Stimulated activated CD4-positive, alpha-beta T cell treated with anti-CD3 and anti-CD28 coated beads, Interleukin-2, amount 100 ng/mL, for 48 hours (primary cell): ENCODE data around the gene L3MBTL1.

Experiments used
- DNase-seq, 2 donors: peaks; one replicate each; pipeline ENCODE4 v3.0.0-alpha.2; 2020

L3MBTL1 gene

DNA sequence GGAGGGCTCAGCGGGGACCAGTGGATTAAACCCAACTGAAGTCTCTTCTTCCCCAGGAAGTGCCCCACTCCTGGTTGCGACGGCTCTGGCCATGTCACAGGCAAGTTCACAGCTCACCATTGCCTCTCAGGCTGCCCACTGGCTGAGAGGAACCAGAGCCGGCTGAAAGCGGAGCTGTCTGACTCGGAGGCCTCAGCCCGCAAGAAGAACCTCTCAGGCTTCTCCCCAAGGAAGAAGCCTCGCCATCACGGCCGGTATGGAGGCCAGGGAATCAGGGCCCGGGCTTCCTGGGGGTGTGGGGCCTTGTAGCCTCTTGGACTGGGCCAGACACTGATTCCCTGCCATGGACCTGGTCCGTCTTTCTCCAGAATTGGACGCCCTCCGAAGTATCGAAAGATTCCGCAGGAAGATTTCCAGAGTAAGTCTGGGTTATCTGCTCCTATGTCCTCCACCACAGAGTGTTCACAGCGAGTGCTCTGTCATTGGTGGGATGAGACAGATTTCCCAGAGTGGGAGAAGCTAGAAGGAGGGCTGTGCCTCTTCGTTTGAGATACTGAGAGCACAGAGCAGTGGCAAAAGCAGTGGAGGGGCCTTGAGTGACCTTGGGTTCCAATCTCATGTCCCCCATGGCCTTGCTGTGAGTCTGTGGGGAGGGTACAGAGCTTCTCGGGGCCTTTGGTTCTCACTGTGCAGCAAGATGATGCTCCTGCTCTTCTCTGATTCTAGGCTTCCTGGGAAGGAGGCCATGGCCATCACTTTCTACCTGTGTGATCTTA, 28.7 kb downstream of the L3MBTL1 start:
- DNase-seq, result no peak

DNA sequence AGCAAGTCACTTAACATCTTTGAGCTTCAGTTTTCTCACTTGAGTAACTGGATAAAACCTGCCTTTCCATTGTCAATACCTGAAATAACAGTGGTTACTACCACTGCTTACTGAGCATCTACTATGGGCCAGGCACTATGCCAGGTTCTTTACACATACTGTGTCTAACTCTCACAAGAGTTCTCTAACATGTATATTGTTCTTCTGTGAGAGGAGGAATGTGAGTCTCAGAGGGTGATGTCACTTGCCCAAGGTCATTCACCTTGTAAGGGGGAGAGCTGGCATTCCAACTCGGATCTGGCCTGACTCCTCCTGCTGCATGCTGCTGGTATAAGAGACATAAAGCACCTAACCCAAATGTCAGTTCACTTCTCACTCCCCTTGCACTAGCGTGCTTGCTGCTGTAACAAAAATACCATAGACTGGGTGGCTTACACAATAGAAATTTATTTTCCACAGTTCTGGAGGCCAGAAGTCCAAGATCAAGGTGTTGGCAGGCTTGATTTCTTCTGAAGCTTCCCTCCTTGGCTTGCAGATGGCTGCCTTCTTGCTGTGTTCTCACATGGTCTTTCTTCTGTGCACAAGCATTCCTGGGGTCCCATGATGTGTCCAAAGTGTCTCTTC, 29.4 kb downstream of the L3MBTL1 start:
- no peak for DNase-seq

DNA sequence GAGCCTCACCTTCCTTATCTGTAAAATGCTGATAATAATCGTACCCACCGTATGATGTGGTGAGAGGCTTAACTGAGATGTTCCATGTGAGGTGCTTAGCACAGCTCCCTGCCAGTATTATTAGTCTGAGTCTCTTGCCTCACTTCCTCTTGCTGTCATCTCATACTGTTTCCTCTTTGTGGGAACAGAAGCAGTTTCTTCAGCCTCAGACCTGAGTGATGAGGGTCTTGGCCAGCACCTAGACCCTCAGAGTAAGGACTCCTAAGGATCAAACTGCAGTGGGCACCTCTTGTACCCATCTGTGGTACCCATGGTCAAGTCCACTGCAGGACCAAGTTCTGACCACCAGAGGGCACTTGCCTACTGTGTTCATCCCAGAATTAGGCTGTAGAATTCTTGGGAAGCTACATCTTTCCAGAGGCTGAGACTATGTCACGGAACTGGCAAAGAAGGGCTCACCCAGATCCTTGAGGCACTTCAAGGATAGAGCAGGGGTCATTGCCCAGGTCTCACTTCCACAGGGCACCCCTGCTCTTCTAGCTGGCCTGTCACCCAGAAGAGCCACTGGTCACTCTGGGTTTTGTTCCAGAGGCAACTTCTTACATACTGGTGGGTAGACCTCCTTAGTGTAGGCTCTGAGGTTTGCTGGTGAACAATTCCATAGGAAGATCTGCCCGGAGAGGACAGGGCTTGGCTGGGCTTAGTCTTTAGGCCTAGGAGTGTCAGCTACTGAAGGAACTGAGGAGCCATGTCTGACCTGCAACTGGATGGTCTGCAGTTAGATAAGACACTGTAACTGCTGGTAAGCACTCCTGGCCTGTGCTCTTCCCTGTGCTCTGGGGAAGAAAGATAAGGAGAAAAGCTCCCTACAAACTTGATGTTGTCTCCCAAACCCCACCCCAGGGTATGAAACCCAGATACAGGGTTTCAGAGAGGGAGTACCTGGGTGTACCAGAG, 30.7 kb downstream of the L3MBTL1 start:
- peak; percentile 51 to 52 for DNase-seq

DNA sequence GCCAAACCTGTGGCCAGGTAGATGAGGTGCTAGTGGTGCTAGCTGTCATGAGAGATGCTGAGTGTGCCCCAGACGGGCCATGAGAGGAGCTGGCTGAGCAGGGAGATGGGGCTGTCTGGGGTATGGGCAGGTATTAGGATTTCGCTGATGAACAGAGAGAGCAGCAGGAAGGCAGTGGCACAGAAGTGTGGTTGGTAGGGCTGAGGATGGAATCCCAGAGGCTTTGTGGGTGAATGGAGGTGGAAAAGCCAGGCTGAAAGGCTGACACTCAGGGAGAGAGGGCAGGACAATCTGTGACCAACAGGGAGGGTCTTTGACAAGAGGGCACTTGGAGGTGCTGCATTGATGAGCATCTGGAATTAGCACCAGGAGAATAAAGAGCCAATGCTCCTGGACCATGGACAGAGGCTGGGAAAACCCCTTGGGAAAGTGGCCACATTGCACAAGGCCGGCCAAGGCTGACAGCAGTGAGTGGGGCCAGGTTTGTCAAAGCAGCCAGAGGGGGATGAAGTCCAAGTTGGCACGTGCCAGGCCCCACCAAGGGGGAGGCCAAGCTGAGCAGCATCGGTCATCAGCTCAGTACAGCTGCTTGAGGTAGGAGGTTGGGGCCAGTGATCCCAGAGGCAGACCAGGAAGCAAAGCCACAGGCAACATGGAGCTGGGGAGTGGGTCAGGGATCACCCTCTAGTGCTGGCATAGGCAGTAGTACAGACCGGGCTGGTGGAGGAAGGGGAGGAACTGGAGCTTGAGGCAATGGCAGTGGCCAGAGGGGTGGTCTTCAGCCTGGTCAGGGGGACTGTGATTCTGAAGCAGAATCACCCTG, 31.6 kb downstream of the L3MBTL1 start:
- no peak for DNase-seq

DNA sequence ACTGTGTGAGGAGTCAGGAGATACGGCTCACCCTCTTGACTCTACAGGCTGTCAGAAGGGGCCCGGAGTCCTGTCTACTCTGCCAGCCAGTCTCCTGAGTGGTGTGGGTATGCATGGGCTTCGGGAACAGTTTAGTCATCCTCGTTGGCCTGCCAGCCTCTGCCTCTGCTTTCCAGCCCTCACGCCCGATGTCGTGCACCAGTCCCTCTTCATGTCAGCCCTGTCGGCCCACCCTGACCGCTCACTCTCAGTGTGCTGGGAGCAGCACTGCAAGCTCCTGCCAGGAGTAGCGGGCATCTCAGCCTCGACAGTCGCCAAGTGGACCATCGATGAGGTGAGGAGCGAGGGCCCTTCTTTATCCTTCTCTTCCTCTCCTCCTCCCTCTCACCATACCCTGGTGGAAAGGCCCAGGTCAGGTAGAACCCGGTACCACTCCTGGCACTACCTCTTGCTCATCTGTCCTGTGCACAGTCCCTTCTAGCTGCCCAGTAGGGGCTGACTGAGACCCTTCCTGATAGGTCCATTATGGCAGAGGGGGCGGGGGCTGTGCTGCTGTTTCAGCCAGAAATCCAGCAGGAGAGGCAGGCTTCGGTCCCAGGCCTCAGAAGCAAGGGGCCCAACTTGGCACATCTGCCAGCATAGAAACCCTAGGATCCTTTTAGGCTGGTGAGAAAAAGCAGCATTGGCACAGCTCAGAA, 32.6 kb downstream of the L3MBTL1 start:
- no peak for DNase-seq

DNA sequence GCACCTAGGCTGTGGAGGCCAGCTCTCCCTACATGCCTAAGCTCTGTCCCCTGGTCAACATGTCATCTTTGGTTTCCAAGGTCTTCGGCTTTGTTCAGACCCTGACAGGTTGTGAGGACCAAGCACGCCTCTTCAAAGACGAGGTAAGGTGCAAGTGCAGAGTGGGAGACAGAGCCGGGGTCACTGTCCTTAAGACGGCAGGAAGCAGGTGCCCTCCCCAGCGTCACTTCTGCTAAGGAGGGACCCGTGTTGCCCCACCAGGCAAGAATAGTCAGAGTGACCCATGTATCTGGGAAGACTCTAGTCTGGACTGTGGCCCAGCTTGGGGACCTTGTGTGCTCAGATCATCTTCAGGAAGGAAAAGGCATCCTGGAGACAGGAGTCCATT, 33.2 kb downstream of the L3MBTL1 start:
- DNase-seq, result no peak

DNA sequence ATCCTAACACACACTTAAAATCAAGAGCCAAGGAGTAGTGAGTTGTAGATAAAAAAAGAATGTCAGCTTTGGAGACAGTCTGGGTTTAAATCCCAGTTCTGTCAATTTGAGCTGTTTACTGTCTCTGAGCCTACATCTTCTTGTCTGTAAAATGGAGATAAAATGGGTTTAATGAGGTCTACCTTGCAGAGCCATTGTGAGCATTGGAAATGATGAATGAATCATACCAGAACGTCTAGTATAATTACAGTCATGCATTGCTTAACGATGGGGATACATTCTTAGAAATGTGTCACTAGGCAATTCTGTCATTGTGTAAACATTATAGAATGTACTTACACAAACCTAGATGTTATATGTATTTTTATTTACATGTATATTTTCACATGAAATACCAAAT, 33.7 kb downstream of the L3MBTL1 start:
- DNase-seq, result no peak

DNA sequence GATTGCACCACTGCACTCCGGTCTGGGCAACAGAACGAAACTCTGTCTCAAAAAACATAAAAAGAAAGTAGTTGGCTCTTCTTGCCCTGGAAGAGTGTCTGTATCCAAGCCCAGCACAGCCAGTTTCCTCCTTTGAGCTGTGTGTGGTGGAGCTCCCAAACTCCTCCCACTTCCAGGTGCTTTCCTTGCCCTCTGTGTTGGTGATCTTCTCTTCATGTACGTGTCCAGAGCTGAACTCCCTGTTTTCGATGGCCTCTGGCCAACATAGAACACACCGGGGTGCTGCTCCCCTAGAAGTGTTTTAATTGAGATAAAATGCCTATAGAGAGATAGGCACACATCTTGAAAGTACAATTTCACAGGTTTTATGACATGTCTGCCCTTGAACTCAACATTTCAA, 34.7 kb downstream of the L3MBTL1 start:
- no peak for DNase-seq

DNA sequence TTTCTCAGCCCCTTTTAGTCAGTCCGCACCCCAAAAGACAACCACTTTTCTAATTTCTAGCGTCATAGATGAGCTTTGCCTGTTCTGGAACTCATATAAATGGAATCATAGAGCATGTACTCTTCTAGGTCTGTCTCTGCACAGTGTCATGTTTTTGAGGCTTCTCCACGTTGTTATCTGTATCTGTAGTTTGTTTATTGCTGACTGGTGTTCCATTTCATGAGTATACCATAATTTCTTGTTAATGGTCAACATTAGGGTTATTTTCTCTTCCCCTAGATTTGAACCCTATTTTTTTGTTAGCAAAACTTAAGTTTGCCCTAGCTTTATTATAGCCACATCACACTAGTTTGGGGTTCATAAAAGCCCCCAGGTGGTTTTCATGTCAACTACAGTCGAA, 35.2 kb downstream of the L3MBTL1 start:
- no peak for DNase-seq

DNA sequence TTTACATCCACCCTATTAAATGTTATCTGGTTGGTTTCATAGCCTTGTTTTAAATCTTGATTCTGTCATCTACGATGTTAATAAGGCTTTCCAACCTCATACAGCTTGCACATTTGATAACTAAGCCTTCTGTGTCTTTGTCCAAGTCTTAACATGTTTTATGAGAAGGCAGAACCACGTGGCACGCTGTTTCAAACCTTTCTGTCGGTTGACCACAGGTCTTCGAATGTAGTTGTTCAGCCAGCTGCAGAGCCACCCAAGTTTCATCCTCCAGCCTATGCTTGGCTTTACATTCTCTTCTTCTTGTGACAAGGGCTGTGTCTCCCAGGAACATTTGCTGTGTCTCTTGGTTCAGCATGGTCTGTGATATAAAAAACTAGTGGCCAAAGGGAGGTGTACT, 35.6 kb downstream of the L3MBTL1 start:
- no peak for DNase-seq

DNA sequence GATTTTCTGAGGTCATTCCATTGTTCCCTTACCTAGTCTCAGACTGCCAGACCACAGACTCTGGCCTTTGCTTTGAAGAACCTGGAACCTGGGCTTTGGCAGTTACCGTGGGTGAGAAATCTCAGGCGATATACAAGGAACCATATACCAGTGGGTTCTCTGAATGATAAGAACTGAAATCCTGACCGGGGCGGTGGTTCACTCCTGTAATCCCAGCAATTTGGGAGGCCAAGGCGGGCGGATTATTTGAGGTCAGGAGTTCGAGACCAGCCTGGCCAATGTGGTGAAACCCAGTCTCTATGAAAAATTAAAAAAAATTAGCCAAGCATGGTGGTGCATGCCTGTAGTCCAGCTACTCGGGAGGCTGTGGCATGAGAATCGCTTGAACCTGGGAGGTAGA, 37.0 kb downstream of the L3MBTL1 start:
- DNase-seq, result no peak

DNA sequence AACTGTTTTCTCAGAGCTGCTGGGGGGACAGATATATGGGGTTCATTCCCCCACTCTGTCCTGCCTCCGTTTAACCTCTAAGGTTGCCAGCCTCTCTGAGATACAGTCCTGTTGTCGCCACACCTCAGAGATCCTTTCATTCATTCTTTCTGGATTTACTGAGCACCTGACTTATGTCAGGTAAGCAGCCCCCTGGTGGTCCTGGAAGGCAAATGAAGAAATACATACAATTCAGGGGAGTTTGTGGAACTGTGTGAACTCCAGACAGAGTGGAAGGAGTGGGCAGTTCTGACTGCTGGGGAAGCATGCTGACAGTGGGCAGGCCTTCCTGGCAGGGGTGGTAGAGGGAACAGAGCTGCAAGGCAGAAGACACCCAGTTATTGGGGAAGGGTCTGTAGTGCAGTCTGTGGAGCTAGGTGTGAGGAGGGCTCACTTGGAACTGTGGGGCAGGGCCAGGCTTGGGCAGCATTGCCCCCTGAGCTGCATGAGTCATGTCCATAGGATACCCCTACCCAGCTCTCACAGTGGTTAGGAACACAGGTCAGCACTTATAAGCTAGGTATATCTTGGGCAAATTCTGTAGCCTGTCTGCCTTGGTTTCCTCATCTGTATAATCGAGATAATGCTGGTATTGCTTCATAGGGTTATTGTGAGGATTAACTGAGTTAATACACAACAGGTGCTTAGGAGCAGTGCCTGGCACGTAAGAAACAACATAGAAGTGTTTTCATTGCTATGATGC, 38.5 kb downstream of the L3MBTL1 start:
- no peak for DNase-seq

DNA sequence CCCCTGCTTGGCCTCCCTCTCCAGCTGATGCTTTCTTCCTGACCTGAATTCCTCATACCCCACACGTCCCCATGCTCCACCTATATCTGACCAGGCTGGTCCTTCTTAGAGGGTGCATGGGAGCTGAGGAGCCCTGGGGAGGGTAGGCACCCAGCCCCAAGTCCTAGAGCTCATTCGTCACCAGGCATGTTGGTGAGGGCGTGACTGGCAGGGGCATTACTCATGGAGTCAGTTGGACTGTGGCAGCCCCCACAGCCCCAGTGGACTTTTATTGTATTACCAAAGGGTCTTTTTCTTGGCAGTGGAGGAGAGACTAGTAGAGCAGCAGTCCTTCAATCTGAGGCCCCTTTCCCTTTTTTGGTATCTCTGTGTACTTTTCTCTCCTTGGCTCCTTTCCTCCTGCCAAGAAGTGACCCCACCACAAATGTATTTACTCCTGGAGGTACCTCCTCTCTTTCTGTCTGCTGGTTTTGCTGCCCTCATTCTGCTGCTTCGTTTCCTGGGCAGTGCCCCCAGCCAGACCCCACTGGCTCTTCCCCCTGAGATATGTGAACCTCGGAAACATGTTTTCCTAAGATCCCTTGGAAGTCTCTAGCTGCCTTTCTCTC, 40.9 kb downstream of the L3MBTL1 start:
- no peak for DNase-seq

DNA sequence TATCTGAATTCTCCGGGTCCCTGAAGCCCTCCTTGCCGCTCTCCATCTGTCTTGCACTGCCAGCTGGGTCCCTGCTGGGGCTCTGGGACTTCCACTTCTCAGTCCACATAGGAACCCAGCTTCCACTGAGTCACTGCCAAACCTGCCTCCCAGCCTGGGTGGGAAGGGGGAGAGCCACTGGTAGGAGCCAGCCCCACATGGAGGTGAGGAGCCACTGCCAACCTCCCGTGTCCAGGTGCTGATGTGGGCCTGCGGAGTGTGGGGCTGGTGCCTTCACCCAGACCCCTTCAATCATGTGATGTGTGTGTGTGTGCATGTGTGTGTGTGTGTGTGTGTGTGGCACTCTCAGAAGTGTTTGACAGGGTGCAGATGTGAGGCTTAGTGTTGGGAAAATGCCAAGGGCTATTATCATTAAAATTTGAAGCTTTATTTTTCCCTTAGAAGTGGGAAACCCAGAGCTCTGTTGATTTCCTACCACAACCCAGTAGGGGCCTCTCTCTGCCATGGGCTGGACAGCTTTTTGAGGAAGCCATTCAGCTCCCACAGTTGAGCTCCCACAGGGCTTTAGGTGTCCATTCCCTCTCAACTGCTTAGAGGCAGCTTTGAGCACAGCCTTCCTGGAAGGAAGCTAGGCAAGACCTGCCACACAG, 42.0 kb downstream of the L3MBTL1 start:
- no peak for DNase-seq

DNA sequence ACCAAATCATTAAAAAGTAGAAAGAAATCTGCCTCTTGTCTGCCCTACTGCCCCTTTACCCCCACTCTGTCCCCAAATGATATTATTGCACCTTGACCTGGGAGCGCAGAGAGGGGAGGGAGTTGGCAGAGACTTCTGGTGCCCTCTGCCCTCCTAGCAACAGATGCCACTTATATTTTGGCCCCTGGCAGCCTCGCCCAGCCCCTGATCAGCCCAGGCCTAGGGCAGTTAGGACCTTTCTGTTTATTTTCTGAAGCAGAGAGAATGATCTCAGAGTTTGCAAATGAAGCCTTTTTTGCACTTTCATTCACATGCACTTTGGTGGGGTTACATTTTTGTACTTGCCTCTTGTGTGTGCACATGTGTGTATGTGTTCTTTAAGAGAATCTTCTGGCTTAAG, 43.0 kb downstream of the L3MBTL1 start:
- no peak for DNase-seq

DNA sequence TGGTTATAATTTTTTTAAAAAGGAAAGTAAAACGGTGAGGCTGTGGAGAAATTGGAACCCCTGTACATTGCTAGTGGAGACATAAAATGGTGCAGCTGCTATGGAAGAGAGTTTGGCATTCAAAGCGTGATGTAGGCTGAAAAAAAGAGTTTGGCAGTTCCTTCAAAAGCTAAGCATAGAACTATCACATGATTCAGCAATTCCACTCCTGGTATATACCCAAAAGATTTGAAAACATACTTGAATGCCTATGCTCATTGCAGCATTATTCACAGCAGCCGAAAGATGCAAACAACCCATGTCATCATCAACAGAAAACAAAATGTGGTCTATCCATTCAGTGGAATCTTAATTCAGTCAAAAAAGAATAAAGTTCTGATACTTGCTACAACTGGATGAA, 46.9 kb downstream of the L3MBTL1 start:
- DNase-seq, result no peak

DNA sequence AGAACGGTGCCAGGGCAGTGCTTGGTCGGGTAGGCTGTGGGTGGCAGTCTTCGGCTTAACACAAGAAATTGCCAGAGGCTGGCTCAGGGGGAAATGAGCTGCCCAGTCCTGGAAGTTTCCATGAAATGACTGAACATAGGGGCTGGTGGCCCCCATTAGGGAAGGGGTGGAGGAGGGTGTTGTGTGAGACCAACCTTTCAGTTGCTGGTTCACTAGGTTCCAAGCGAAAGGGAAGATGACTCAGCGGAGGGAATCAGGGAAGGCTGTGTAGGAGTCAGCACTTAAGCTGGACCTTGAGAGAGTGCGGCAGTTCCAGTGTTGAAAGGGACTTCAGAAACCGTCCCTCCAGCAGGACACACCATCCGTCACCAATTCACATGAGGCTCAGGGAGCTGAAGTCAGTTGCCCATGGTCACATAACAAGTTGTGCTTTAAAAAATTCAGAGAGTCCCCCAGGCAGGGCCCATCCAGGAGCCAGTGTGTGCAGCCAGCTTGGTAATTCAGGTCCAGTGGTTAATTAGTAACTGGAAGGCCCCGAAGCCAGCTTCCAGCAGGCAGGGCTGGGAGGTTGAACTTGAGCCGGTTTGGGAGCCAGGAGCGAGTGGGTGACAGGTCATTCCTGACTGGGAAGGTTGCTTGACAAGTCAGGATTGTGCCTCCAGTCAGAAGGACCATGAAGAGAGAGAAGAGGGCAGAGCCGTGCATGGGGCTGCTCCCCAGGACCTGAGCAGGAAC, 51.1 kb downstream of the L3MBTL1 start, which contains the start of gene SGK2:
SGK2 (plus strand) TSS at position 616 of the 735 bp plus-strand sequence. CDS start 7,469 bp downstream, outside the sequence.
- DNase-seq, result no peak

DNA sequence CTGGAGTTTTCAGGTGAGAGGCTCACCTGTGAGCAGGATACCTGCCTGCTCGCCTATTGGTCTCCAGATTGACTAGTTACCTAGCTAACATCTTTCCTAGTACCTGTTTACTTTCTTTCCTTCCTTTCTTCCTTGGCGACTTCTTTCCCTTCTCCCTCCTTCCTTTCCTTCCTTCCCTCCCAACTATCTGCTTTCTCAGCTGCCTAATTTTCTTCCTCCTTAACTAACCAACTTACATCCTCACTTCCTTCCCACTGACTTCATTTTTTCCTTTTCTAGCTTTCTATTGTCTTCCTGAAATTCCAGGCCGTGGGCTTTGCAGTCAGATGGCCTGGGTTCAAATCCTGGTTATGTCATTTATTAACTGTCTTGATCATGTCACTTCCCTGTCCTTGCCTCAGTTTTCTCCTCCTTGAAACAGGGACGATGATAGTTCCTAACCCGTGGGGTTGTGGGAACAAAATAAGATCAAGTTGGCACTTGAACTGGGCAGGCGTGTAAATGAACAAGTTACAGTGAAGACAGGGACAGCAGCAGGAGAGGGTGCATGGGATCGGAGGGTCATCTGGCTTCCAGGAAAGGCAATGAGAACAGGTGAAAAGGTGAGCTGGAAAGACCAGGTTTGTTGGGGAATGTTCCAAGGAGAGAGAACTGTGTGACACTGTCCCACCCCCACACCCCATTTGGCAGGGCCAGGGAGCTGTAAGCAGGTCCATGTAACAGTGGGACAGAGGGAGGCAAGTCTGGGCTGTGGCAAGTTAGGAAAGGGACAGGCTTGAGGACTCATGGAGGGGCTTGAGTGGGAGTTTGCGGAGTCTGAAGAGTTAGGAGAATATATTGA, 51.9 kb downstream of the L3MBTL1 start:
- DNase-seq, result no peak

DNA sequence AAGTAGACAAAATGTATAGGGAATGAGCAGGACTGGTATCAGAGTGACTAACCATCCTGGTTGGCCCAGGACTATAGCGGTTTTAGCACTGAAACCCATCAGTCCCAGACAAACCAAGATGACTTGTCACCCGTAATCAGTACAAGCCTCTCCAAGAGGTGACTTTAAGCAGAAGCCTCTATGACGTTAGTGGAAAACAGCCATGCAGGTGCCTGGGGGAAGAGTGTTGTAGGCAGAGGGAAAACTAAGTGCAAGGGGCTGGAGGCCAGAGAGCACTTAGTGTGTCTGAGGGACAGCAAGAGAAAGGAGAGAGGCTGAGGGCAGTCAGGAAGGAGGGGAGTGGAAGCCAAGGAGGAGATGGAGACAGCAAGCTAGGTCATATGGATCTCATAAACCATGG, 53.5 kb downstream of the L3MBTL1 start:
- no peak for DNase-seq
